HepG2 (cell line): ENCODE measurements around the gene PRR19. TPM values are rescaled to one million over a fixed set of nuclear protein-coding genes. Genes with fewer than 3 reads are reported as not detected.

ENCODE experiments used
- BRD4 ChIP-seq: sonication (generic); formaldehyde crosslinking; IDR thresholded peaks from 2 replicates; pipeline ENCODE4 v1.4.0; 2020; ENCODE audit warnings: missing genetic modification reagents
- DZIP1 ChIP-seq: sonication (generic); formaldehyde crosslinking; IDR thresholded peaks from 2 replicates; pipeline ENCODE4 v1.5.0; 2020; ENCODE audit warnings: mild to moderate bottlenecking, missing genetic modification reagents
- EP300 ChIP-seq, 3 experiments: sonication (generic) in 1 of 3; formaldehyde crosslinking in 1 of 3; IDR thresholded peaks; 2 replicates each; pipeline versions ENCODE4 v1.5.1 to v1.6.1; 2011 to 2020; ENCODE audit warnings: low read depth in 2 of 3, low read length in 2 of 3, borderline replicate concordance in 1 of 3, improper control_type of control experiment in 1 of 3, mild to moderate bottlenecking in 1 of 3, missing genetic modification reagents in 1 of 3, moderate library complexity in 1 of 3
- MTA3 ChIP-seq: sonication (generic); formaldehyde crosslinking; IDR thresholded peaks from 2 replicates; pipeline ENCODE4 v1.4.0; 2020; ENCODE audit warnings: missing genetic modification reagents
- NBN ChIP-seq: fragments of 450-650 bp; conservative IDR thresholded peaks from 2 replicates; pipeline ENCODE4 v1.6.1; 2017
- PTBP1 ChIP-seq: fragments of 200-400 bp; formaldehyde crosslinking; IDR thresholded peaks from 2 replicates; pipeline ENCODE4 v1.6.1; 2018; ENCODE audit warnings: low read length, low read depth; ENCODE audit not compliant: poor library complexity, severe bottlenecking
- RARA ChIP-seq: IDR thresholded peaks from 2 replicates; pipeline ENCODE4 v1.6.1; 2016; ENCODE audit warnings: missing genetic modification reagents, missing compliant biosample characterization
- SALL2 ChIP-seq: sonication (generic); formaldehyde crosslinking; IDR thresholded peaks from 2 replicates; pipeline ENCODE4 v1.8.1; 2023; ENCODE audit warnings: mild to moderate bottlenecking, missing genetic modification reagents, inconsistent platforms
- ZBTB20 ChIP-seq: sonication (generic); formaldehyde crosslinking; IDR thresholded peaks from 2 replicates; pipeline ENCODE4 v1.8.1; 2023; ENCODE audit warnings: missing genetic modification reagents, low read depth, mild to moderate bottlenecking, borderline replicate concordance
- ZFYVE20 ChIP-seq: sonication (generic); formaldehyde crosslinking; IDR thresholded peaks from 2 replicates; pipeline ENCODE4 v1.8.0; 2023; ENCODE audit warnings: low read depth, mild to moderate bottlenecking, moderate library complexity, missing genetic modification reagents, borderline replicate concordance
- ZNF556 ChIP-seq: sonication (generic); formaldehyde crosslinking; IDR thresholded peaks from 2 replicates; pipeline ENCODE4 v1.4.0; 2020; ENCODE audit warnings: mild to moderate bottlenecking, missing genetic modification reagents, borderline replicate concordance
- ZNF572 ChIP-seq: sonication (generic); formaldehyde crosslinking; IDR thresholded peaks from 2 replicates; pipeline ENCODE4 v1.5.1; 2020; ENCODE audit warnings: mild to moderate bottlenecking, missing genetic modification reagents
- ZNF724P ChIP-seq: sonication (generic); formaldehyde crosslinking; IDR thresholded peaks from 2 replicates; pipeline ENCODE4 v1.8.0; 2022; ENCODE audit warnings: missing genetic modification reagents, borderline replicate concordance
- polyA plus RNA-seq, 8 experiments: library from polyadenylated mRNA; depleted of rRNA in 3 of 8; stranded (reverse) in 7 of 8; unstranded in 1 of 8; fragments of >200 nt; fragmentation: Illumina TruSeq in 4 of 8; extraction: Trizol in 4 of 8; gene quantifications; 2 replicates each; pipeline versions ENCODE4 v1.2.1 to v1.2.3, GENCODE V29; 2011 to 2016; ENCODE audit warnings: low read depth in 4 of 8, missing spikeins in 1 of 8, mixed read lengths in 1 of 8; ENCODE audit not compliant: insufficient read depth in 1 of 8
- total RNA-seq, 5 experiments: library from RNA; depleted of rRNA; stranded (reverse); fragments of >200 nt; fragmentation: Illumina TruSeq; extraction: Trizol; gene quantifications; 2 replicates each; pipeline ENCODE4 v1.2.3, GENCODE V29; 2016; ENCODE audit warnings: low read depth in 1 of 5
- TF ChIP-seq, protein P1 (sequence below): sonication (generic); formaldehyde crosslinking; IDR thresholded peaks from 2 replicates; pipeline ENCODE4 v1.5.1; 2020; ENCODE audit warnings: mild to moderate bottlenecking, missing genetic modification reagents, borderline replicate concordance
- TF ChIP-seq, protein P2 (sequence below): sonication (generic); formaldehyde crosslinking; IDR thresholded peaks from 2 replicates; pipeline ENCODE4 v1.5.0; 2020; ENCODE audit warnings: mild to moderate bottlenecking, missing genetic modification reagents
- TF ChIP-seq, protein P3 (sequence below): sonication (generic); formaldehyde crosslinking; IDR thresholded peaks from 2 replicates; pipeline ENCODE4 v1.8.1; 2023; ENCODE audit warnings: missing genetic modification reagents, inconsistent platforms, borderline replicate concordance

Gene PRR19
- total and polyA plus RNA-seq, 2 of the 13 experiments (the other 11 are each of a cell fraction or from before 2014, with no cell fraction given), result 0.21 to 0.33 TPM

GRCh38 chr19:42325308-42325895 lies 23.5 kb downstream of the PRR19 start, which contains the start of gene MEGF8 (continued):
- TF ChIP-seq, protein P1, sequence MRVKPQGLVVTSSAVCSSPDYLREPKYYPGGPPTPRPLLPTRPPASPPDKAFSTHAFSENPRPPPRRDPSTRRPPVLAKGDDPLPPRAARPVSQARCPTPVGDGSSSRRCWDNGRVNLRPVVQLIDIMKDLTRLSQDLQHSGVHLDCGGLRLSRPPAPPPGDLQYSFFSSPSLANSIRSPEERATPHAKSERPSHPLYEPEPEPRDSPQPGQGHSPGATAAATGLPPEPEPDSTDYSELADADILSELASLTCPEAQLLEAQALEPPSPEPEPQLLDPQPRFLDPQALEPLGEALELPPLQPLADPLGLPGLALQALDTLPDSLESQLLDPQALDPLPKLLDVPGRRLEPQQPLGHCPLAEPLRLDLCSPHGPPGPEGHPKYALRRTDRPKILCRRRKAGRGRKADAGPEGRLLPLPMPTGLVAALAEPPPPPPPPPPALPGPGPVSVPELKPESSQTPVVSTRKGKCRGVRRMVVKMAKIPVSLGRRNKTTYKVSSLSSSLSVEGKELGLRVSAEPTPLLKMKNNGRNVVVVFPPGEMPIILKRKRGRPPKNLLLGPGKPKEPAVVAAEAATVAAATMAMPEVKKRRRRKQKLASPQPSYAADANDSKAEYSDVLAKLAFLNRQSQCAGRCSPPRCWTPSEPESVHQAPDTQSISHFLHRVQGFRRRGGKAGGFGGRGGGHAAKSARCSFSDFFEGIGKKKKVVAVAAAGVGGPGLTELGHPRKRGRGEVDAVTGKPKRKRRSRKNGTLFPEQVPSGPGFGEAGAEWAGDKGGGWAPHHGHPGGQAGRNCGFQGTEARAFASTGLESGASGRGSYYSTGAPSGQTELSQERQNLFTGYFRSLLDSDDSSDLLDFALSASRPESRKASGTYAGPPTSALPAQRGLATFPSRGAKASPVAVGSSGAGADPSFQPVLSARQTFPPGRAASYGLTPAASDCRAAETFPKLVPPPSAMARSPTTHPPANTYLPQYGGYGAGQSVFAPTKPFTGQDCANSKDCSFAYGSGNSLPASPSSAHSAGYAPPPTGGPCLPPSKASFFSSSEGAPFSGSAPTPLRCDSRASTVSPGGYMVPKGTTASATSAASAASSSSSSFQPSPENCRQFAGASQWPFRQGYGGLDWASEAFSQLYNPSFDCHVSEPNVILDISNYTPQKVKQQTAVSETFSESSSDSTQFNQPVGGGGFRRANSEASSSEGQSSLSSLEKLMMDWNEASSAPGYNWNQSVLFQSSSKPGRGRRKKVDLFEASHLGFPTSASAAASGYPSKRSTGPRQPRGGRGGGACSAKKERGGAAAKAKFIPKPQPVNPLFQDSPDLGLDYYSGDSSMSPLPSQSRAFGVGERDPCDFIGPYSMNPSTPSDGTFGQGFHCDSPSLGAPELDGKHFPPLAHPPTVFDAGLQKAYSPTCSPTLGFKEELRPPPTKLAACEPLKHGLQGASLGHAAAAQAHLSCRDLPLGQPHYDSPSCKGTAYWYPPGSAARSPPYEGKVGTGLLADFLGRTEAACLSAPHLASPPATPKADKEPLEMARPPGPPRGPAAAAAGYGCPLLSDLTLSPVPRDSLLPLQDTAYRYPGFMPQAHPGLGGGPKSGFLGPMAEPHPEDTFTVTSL (CRISPR knock-in tag), result no peak
- TF ChIP-seq MTA3, result no peak
- TF ChIP-seq PTBP1, result no peak
- no peak for TF ChIP-seq SALL2 (CRISPR knock-in tag)
- TF ChIP-seq ZFYVE20 (CRISPR knock-in tag), result no peak
- no peak for TF ChIP-seq RARA
- TF ChIP-seq, protein P2, sequence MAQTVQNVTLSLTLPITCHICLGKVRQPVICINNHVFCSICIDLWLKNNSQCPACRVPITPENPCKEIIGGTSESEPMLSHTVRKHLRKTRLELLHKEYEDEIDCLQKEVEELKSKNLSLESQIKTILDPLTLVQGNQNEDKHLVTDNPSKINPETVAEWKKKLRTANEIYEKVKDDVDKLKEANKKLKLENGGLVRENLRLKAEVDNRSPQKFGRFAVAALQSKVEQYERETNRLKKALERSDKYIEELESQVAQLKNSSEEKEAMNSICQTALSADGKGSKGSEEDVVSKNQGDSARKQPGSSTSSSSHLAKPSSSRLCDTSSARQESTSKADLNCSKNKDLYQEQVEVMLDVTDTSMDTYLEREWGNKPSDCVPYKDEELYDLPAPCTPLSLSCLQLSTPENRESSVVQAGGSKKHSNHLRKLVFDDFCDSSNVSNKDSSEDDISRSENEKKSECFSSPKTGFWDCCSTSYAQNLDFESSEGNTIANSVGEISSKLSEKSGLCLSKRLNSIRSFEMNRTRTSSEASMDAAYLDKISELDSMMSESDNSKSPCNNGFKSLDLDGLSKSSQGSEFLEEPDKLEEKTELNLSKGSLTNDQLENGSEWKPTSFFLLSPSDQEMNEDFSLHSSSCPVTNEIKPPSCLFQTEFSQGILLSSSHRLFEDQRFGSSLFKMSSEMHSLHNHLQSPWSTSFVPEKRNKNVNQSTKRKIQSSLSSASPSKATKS (CRISPR knock-in tag), result no peak
- TF ChIP-seq BRD4 (CRISPR knock-in tag), result no peak
- no peak for TF ChIP-seq NBN
- peak; percentile 28; the same call in 1 of the 2 replicates for TF ChIP-seq ZBTB20 (CRISPR knock-in tag)
- TF ChIP-seq ZNF724P (CRISPR knock-in tag), result no peak
- no peak; the same call in 1 of the 2 replicates for TF ChIP-seq ZNF556 (CRISPR knock-in tag)
- peak; percentile 12 to 25; a peak in 1 of 4 replicates for TF ChIP-seq EP300 (IDR thresholded peaks at IDR 0.05; ENCODE audit: low read depth in 2 of 2, low read length in 2 of 2)
- TF ChIP-seq EP300 (CRISPR knock-in tag; IDR thresholded peaks at IDR 0.05; ENCODE audit: borderline replicate concordance), result no peak; the same call in 1 of the 2 replicates
- peak; percentile 82; the same call in 1 of the 2 replicates for TF ChIP-seq DZIP1
- TF ChIP-seq ZNF572 (CRISPR knock-in tag), result no peak
- TF ChIP-seq, protein P3, sequence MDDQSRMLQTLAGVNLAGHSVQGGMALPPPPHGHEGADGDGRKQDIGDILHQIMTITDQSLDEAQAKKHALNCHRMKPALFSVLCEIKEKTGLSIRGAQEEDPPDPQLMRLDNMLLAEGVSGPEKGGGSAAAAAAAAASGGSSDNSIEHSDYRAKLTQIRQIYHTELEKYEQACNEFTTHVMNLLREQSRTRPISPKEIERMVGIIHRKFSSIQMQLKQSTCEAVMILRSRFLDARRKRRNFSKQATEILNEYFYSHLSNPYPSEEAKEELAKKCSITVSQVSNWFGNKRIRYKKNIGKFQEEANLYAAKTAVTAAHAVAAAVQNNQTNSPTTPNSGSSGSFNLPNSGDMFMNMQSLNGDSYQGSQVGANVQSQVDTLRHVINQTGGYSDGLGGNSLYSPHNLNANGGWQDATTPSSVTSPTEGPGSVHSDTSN, result no peak
